ENCODE measurements around the gene PLVAP.

The PLVAP gene, protein sequence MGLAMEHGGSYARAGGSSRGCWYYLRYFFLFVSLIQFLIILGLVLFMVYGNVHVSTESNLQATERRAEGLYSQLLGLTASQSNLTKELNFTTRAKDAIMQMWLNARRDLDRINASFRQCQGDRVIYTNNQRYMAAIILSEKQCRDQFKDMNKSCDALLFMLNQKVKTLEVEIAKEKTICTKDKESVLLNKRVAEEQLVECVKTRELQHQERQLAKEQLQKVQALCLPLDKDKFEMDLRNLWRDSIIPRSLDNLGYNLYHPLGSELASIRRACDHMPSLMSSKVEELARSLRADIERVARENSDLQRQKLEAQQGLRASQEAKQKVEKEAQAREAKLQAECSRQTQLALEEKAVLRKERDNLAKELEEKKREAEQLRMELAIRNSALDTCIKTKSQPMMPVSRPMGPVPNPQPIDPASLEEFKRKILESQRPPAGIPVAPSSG

DNA sequence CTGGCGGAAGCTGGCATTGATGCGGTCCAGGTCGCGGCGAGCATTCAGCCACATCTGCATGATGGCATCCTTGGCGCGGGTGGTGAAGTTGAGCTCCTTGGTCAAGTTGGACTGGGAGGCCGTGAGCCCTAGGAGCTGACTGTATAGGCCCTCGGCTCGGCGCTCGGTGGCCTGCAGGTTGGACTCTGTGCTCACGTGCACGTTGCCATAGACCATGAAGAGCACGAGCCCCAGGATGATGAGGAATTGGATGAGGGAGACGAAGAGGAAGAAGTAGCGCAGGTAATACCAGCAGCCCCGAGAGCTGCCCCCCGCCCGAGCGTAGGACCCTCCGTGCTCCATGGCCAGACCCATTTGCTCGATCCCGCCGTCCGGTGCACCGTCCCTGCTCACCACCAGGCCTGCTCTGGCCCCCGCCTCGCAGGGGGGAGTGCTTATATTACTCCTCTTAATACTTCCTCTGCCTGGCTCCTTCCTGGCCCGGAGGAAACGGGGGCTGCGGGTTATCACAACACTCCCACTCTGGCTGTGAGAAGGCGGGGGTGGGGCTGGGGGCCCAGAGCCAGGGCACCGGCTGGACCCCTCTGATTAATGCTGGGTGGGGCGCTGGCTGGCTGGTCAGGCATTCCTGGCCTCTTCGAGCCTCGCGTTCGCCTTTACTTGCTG lies at the start of gene PLVAP:
PLVAP (minus strand) TSS at position 408 of the 666 bp plus-strand sequence; CDS start at position 354, 54 bp downstream.
- DNase-seq: no peak

DNA sequence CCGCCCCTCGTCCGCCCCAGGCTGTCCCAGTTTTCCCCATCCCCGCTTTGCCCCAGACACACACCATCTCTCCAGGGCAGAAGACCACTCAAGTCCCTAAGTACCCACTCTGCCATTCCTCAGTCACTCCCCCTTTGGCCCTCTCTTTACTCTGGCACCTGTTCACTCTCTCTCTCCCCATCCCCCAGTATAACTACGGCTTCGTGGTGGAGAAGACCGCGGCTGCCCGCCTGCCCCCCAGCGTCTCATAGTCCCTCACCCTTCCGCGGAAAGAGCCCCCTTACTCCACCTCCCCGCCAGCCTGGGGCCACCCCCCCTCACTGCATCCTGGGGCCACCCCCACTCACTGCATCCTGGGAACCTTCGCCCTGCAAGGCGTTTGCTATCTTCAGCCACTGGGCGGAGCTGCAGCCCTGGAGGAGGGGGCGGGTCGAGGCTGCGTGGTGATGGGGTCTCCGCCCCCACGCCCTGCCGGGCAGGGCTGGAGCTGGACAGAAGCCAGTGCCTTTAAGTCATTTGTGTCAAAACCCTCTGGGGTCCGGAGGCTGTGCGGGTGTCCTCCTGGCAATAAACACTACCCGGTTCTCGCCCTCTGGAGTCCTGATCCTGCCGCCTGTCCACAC lies 47.7 kb upstream of the PLVAP start:
- no peak for DNase-seq

DNA sequence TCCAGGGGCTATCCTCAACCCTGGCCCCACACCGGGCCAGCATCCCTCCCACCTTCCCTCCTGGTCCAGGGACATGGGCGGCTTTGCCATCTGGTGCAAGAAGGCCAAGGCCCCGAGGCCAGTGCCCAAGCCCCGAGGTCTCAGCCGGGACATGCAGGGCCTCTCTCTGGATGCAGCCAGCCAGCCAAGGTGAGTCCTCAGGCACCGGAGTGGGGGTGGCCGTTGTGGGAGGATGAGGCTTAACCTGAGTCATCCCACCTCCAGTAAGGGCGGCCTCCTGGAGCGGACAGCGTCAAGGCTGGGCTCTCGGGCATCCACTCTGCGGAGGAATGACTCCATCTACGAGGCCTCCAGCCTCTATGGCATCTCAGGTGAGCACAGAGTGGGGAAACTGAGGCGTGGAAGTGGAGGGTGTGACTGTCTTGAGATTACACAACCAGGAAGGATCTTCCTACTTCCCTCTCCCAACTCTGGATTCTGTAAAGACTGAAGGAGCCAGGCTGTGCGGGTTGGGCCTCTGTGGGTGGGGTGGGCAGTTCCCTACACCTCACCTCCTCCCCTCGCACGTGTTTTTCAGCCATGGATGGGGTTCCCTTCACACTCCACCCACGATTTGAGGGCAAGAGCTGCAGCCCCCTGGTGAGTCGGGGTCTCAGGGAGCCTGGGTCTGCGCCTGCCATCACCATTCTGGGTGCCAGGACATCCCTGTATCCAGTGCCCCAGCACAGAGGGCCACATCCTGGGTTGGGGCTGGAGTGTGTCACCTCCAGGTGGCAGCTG lies 46.5 kb upstream of the PLVAP start:
- no peak for DNase-seq

DNA sequence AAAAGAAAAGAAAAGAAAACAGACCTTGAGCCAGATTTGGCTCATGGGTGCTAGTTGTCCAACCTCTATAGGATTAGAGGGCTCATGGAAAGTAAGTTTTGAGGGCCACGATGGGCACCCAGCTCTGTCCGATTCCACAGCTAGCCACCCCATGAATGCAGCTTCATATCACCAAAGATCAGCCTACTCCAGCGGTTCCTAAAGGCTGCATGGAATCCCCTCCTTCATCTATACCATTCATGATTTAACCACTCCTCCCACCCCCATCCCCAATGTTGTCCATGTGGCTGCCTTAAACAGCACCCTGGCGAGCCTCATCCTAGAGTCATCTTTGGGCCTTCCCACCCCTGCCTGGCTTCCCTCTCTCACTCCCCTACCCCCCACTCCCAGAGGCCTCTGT lies 44.8 kb upstream of the PLVAP start:
- DNase-seq: no peak

DNA sequence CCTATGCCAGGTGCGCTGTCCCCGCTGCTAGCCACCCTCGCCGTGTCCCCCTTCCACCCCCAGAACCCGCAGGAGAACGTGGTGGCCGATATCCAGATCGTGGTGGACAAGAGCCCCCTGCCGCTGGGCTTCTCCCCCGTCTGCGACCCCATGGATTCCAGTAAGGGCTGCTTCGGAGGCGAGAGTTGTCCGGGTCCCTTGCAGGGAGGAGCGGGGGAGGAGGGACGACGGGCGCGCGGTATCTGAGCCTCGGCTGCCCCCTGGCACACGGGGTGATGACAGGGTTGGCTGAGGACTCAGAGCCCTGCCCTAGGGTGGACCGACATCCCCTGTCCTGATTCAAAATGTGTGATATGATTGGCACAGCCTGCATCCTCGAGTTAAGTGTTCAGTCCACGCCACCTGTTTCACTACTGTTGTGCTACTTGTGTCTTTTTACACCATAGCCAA lies 43.4 kb upstream of the PLVAP start:
- peak in 1 of 2 experiments; percentile 36 for DNase-seq

DNA sequence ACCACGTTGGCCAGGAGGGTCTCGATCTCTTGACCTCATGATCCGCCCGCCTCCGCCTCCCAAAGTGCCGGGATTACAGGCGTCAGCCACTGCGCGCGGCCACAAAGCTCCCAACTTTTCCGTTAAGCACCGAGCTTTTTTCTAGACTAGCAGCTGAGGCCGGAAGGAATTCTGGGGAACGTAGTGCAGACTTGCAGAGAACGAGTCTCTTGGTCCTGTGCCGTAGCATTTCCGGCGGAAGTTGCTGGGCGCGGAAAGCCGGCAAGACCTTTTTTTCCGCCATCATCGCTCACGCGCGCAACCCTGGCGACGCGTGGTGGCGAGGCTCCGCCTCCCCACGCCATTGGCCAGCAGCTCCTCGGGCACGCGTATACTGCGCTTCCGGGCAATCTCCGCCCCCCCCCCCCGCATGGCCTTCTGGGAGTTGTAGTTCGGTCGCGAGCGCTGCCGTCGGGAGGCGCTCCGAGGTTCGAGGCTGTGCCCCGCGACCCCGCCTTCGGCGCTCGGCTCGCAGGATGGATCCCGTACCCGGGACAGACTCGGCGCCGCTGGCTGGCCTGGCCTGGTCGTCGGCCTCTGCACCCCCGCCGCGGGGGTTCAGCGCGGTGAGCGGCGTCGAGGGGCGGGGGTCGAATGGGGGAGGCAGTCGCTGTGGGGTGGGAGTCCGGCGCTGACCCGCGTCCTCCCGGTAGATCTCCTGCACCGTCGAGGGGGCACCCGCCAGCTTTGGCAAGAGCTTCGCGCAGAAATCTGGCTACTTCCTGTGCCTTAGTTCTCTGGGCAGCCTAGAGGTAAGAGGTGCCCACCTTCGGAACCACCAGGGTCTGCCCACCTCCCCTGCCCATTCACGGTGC lies 42.7 kb upstream of the PLVAP start, which contains the start of gene MVB12A:
MVB12A (plus strand) TSS at position 427 of the 854 bp plus-strand sequence; CDS start at position 516, 89 bp downstream.
- peak; percentile 98 to 100 for DNase-seq

DNA sequence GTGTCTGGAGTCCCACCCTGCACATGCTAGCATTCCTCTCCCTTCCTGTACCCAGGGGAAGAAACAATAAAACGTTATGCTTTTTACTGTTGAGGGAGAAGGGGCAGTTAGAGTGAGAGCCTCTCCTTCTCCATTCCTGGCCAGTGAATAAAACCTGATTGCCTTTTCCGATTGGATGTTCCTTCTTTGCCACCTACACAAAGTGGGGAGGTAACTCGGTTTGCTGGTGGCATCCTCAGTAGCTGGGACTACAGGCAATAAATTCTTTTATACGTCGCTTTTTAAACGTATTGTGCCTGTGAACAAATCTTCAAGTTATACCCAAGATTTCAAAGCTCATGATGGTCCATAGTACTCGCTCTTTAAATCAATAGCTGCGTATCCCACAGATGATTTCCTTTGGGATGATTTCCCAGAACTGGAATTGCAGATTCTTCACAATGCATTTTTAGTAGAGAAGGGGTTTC lies 42.0 kb upstream of the PLVAP start:
- no peak for DNase-seq

DNA sequence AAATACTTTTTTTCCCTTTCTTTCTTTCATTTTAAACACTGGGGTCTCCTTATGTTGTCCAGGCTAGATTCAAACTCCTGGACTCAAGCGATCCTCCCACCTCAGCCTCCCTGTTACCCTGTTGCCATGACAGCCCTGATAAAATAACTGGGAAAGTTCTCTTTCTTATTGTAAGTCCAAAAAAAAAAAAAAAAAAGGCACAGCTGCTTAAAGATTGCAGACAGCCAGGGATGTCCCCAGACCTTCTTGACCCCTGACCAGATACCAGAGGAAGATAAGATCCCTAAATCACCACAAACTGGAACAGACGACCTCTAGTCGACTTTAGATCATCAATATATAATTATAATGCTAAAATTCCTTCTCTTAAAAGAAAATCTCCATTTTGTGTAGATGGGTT lies 41.6 kb upstream of the PLVAP start:
- no peak for DNase-seq

DNA sequence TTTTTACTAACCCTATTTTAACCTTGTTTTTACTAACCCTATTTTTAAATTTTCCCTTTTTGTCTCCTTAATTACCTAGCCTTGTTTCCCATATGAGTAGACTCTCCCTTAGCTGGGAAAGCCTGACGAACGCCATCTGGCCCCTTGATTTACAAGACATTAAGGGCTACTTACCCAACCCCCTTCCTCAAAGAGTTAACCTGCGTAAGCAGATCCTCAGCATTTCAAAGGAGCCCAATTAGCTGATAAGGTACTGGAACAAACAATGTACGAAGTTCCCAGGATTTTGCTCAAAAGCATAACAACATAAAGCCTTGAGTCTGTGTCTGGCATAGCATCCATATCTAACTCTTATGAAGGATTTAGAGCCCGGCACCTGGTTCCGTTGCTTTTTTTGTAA lies 38.0 kb upstream of the PLVAP start:
- DNase-seq: no peak

DNA sequence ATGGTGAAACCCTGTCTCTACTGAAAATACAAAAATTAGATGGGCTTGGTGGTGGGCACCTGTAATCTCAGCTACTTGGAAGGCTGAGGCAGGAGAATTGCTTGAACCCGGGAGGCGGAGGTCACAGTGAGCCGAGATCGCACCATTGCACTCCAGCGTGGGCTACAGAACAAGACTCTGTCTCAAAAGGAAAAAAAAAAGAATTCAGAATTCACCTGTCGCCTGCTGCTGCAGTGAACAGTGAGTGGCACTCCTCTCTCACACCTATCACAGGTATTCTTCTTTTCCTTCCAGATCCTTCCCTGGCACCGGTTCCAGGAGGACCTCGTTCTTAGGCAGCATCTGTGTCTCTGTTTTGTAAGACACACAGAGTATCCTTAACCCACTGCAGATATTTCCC lies 37.0 kb upstream of the PLVAP start:
- DNase-seq: no peak

DNA sequence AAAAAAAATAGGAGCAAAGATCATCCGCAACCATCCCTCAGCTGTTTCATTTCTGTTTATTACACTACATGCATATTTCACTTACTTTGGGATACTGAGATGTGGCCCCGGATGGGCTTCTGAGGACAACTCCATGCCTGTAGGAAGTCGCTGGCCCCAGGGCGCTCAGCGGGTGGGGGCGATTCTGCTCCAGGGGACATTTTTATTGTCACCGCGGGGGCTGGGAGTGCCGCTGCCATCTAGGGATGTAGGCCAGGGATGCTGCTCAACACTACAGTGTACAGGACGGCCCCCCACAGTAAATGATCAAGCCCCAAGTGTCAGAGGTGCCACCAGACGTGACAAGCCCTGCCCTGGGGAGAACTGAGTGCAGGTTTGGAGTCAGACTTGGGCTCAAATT lies 34.7 kb upstream of the PLVAP start:
- no peak for DNase-seq

DNA sequence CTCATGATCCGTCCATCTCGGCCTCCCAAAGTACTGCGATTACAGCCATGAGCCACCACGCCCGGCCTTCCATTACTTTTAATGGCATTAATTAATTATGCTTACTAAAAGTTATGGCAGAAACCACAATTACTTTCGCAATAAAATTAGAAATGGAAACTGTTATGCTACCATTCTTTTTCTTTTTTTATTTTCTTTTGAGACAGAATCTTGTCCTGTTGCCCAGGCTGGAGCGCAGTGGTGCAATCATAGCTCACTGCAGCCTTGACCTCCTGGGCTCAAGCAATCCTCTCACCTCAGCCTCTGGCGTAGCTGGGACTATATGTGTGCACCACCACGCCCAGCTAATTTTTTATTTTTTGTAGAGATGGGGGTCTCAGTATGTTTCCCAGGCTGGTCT lies 32.8 kb upstream of the PLVAP start:
- no peak for DNase-seq

DNA sequence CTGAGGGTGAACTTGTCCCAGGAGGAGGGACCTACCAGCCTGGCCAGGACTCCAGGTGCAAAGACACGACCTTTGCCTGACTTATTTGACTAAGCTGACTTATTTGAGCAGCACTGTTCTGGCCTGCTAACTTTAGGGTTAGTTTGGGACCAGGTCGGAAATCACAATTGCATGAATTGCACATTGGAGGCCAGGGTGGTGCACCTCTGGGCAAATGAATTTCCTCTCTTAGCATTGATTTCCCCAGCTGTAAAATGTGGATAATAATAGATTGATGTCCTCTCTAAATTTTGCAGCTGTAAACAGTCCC lies 29.7 kb upstream of the PLVAP start:
- DNase-seq: no peak

DNA sequence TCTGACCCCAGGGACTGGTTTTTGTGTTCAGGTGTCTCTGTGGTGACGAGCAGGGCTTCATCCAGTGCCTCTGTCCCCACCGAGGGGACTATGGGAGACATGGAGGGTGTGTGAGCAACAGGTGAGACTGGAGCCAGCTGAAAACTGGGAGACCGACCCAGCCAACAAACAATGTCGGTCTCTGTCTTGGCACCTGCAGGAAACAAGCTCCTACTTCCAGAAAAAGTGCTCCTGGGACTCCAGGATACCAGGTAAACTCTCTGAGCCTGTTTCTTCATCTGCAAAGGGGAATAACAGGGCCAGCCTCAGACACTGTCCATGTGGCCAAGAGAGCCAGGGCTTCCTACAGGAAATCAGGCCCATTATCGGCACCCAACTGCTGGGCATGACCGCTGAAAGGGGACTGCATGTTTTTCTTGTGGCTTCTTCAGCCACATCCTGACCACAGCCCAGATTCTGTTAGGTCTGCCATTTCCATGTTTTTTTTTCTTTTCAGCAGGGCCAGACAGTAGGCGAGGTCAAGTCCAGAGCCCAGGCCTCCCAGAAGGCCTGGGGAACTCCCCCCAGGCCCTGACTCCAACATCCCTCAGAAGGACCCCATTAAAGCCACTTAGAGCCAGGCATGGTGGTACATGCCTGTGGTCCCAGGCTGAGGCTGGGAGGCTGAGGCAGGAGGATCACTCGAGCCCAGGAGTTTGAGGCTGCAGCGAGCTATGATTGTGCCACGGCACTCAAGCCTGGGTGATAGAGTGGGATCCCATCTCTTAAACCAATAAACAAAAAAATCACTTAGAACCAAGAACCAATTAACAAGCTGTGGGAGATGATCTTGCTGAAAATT lies 29.1 kb upstream of the PLVAP start:
- DNase-seq: no peak

DNA sequence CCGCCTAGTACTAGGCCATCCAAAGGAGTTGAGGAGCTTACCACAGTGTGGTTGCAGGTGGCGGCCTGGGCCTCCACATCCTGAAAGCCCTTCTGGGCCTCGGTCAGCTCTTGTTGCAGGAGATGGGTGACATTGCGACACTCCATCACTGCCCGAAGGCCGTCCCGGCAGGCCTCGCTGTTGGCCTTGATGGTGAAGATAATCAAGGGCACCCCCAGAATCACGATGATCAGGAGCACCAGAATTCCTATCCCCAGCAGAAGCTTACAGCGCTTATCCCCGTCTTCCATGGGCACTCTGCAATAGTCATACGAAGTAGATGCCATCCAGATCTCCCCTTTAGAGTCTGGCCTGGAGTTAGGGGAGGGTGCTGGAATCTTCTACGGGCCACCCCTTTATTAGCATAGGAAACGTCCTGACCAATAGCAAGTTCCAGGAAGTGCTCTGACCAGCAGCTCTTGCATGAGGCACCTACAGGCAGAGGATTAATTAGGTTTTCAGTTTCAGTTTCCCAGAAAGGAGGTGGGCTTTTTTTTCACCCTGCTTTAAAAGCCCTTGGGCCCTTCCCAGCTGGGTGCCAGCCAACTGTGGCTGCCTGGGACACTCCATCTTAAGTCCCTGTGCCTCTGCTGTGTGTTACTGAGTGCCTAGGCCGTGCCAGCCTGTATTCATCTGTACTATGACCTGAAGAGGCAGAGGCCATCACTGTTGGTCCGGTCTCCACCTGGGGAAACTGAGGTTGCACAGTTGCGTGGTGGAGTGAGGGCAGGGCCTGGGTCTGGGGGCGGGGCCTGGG lies 28.3 kb upstream of the PLVAP start, which contains the start of gene BST2:
BST2 (minus strand) TSS at position 381 of the 796 bp plus-strand sequence; CDS start at position 326, 55 bp downstream.
- DNase-seq: no peak

DNA sequence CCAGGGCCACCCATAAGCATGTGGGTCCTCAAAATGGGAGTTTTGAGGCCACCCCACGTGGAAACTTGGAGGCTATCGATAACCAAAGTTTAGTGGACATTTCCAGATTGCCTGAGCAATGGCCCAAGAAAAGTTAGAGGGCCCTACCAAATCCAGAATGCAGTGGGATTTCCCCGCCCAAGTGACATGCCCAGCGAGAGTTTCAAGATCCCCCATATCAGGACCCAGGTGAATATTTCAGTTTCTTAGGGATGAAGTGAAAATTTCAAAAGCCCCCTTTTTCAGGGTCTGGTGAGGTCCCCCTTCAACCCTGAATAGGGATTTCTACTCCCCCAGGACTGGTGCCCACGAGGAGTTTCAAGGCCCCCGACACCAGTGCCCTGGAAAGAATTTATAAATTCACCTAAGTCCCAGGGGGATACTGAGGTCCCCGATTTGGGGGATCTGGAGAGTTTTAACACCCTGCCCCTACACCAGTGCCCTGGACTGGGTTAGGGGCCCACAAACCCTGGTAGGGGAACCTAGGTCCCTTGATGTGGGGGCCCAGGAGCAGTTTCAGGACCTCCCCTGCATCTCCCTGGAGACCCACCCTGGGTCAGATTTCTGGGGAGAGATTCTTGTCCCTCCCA lies 27.6 kb upstream of the PLVAP start:
- no peak for DNase-seq

DNA sequence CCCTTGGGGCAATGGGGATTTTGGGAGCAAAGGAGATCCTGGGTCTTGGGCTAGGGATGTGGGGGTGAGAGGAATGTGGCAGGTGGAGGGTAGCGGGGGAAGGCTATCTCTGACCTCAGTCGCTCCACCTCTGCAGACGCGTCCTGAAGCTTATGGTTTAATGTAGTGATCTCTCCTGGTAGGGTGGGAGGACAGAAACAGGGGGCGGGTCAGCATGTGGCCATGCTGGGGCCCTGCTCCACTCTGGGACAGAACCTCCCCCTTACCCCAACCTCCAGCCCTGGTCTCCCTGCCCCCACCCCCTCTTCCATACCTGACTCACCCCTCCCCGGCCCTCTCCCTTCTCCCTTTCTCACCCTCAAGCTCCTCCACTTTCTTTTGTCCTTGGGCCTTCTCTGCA lies 26.9 kb upstream of the PLVAP start:
- no peak for DNase-seq

DNA sequence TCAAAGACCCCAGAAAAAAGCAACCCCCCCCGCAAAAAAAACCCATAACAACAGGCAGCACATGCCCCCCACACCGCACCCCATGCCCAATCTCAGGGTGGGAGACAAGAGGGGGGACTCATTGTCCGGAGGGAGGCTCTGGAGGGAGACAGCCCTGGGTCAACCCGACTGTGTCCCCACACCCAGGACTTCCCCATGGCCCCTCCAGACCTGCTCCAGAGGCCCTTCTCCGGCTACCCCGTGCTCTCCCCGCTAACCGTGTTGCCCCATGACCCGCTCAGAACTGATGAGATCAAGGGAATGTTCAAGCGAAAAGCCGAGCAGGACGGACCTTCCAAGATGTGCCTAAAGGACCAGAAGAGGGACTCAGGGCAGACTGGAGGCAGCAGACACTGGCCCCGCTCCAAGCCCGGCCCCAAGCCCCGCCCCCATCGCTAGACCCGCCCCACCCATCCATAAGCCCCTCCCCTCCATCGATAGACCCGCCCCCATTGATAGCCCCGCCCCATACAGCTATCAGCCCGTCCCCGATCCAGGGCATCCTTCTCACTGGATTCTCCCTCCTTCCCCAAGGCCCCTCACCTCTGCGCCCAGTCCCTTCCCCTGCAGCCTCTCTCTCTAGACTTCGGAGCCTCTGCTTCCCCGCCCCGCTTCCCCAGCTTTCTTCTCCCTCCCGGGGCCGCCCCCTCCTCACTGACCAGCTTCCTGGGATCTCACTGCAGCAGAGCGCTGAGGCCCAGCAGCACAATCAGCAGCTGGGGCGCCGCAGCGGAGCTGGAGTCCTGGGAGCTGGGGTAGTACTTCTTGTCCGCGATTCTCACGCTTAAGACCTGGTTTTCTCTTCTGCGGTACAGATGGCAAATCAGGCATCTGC lies 26.1 kb upstream of the PLVAP start:
- DNase-seq: no peak
